ACC112 (cell line): ENCODE measurements around the gene HPN.

Experiments used
- H2AFZ ChIP-seq: fragments of 200-600 bp; sonication (generic); one replicate; pipeline ENCODE4 v1.6.0; 2017; ENCODE audit warnings: antibody characterized with exemption, low read length; ENCODE audit not compliant: unreplicated experiment
- H3K27ac ChIP-seq: fragments of 200-600 bp; sonication (generic); 2 replicates; pipeline ENCODE4 v1.5.1; 2014; ENCODE audit warnings: low read depth, mild to moderate bottlenecking, antibody characterized with exemption, low read length, moderate library complexity
- H3K27me3 ChIP-seq: fragments of 200-600 bp; sonication (generic); 2 replicates; pipeline ENCODE4 v1.6.1; 2014; ENCODE audit warnings: mild to moderate bottlenecking, antibody characterized with exemption, low read length, moderate library complexity, mixed read lengths; ENCODE audit not compliant: insufficient read depth
- H3K36me3 ChIP-seq: fragments of 200-600 bp; sonication (generic); 2 replicates; pipeline ENCODE4 v1.6.1; 2016; ENCODE audit warnings: mild to moderate bottlenecking, antibody characterized with exemption, low read length, moderate library complexity, mixed read lengths; ENCODE audit not compliant: insufficient read depth
- H3K4me1 ChIP-seq: fragments of 200-600 bp; sonication (generic); one replicate; pipeline ENCODE4 v1.6.1; 2016; ENCODE audit warnings: low read length, mixed read lengths; ENCODE audit not compliant: insufficient read depth, unreplicated experiment, control insufficient read depth
- H3K4me3 ChIP-seq: fragments of 200-600 bp; sonication (generic); 2 replicates; pipeline ENCODE4 v1.5.1; 2014; ENCODE audit warnings: mild to moderate bottlenecking, low read depth, low read length
- H3K79me2 ChIP-seq: fragments of 200-600 bp; sonication (generic); one replicate; pipeline ENCODE4 v1.6.0; 2016; ENCODE audit warnings: low read length; ENCODE audit not compliant: control insufficient read depth, unreplicated experiment, insufficient read depth

HPN gene

GRCh38 chr19:35077411-35078223, 36.1 kb downstream of the HPN start:
- no peak overlapping the region for H2AFZ ChIP-seq
- H3K27me3 ChIP-seq: no peaks in the 10 kb centered on the region
- no peak overlapping the region for H3K27ac ChIP-seq
- no peak overlapping the region for H3K4me3 ChIP-seq
- no peaks in the 10 kb centered on the region for H3K4me1 ChIP-seq
- no peaks in the 10 kb centered on the region for H3K36me3 ChIP-seq
- H3K79me2 ChIP-seq: no peaks in the 10 kb centered on the region

GRCh38 chr19:35079826-35080225, 38.3 kb downstream of the HPN start:
- Histone ChIP-seq H3K79me2 (no peaks in the 10 kb centered on the region), H3K4me1 (no peaks in the 10 kb centered on the region), H3K27me3 (no peaks in the 10 kb centered on the region), H3K27ac (no peak overlapping the region), H3K36me3 (no peaks in the 10 kb centered on the region), H3K4me3 (no peak overlapping the region), H2AFZ (no peak overlapping the region)

- Histone ChIP-seq H3K4me1 (no peaks in the 10 kb centered on the region), H3K4me3 (no peak overlapping the region), H3K27ac (no peak overlapping the region)
Measured at GRCh38 chr19:35080613-35081170, 39.2 kb downstream of the HPN start.

GRCh38 chr19:35081201-35081600, 39.7 kb downstream of the HPN start:
- no peaks in the 10 kb centered on the region for H3K36me3 ChIP-seq
- H3K4me1 ChIP-seq: no peaks in the 10 kb centered on the region
- H3K27me3 ChIP-seq: no peaks in the 10 kb centered on the region
- no peak overlapping the region for H3K27ac ChIP-seq
- no peak overlapping the region for H3K4me3 ChIP-seq
- no peaks in the 10 kb centered on the region for H3K79me2 ChIP-seq
- H2AFZ ChIP-seq: no peak overlapping the region

More at GRCh38 chr19:35080613-35081170, 39.2 kb downstream of the HPN start:
- Histone ChIP-seq H3K27me3 (no peaks in the 10 kb centered on the region), H3K79me2 (no peaks in the 10 kb centered on the region), H2AFZ (no peak overlapping the region), H3K36me3 (no peaks in the 10 kb centered on the region)

- Histone ChIP-seq H3K4me3 (no peak overlapping the region), H3K27ac (no peak overlapping the region), H3K27me3 (no peaks in the 10 kb centered on the region), H3K4me1 (no peaks in the 10 kb centered on the region), H3K36me3 (no peaks in the 10 kb centered on the region), H3K79me2 (no peaks in the 10 kb centered on the region), H2AFZ (no peak overlapping the region)
Measured at GRCh38 chr19:35083691-35084508, 42.4 kb downstream of the HPN start.

GRCh38 chr19:35084509-35084762, 42.9 kb downstream of the HPN start:
- Histone ChIP-seq H3K27ac (no peak overlapping the region), H3K36me3 (no peaks in the 10 kb centered on the region), H3K79me2 (no peaks in the 10 kb centered on the region), H3K4me1 (no peaks in the 10 kb centered on the region), H3K27me3 (no peaks in the 10 kb centered on the region), H3K4me3 (no peak overlapping the region), H2AFZ (no peak overlapping the region)

GRCh38 chr19:35085947-35086346, 44.4 kb downstream of the HPN start:
- Histone ChIP-seq H3K27me3 (no peaks in the 10 kb centered on the region), H2AFZ (no peak overlapping the region), H3K27ac (no peak overlapping the region), H3K4me3 (no peak overlapping the region), H3K79me2 (no peaks in the 10 kb centered on the region), H3K36me3 (no peaks in the 10 kb centered on the region), H3K4me1 (no peaks in the 10 kb centered on the region)

- H3K4me1 ChIP-seq: no peaks in the 10 kb centered on the region
Measured at GRCh38 chr19:35086455-35086854, 44.9 kb downstream of the HPN start.

GRCh38 chr19:35087393-35087792, 45.9 kb downstream of the HPN start:
- no peaks in the 10 kb centered on the region for H3K79me2 ChIP-seq
- no peak overlapping the region for H3K4me3 ChIP-seq
- no peaks in the 10 kb centered on the region for H3K4me1 ChIP-seq
- H2AFZ ChIP-seq: no peak overlapping the region
- no peaks in the 10 kb centered on the region for H3K27me3 ChIP-seq
- no peaks in the 10 kb centered on the region for H3K36me3 ChIP-seq
- no peak overlapping the region for H3K27ac ChIP-seq

More at GRCh38 chr19:35086455-35086854, 44.9 kb downstream of the HPN start:
- Histone ChIP-seq H3K36me3 (no peaks in the 10 kb centered on the region), H2AFZ (no peak overlapping the region), H3K27me3 (no peaks in the 10 kb centered on the region), H3K79me2 (no peaks in the 10 kb centered on the region), H3K27ac (no peak overlapping the region), H3K4me3 (no peak overlapping the region)

- no peak overlapping the region for H3K4me3 ChIP-seq
- no peaks in the 10 kb centered on the region for H3K36me3 ChIP-seq
- no peak overlapping the region for H3K27ac ChIP-seq
- H3K79me2 ChIP-seq: no peaks in the 10 kb centered on the region
- H2AFZ ChIP-seq: no peak overlapping the region
- H3K4me1 ChIP-seq: no peaks in the 10 kb centered on the region
- H3K27me3 ChIP-seq: no peaks in the 10 kb centered on the region
Measured at GRCh38 chr19:35088131-35088913, 46.8 kb downstream of the HPN start.
